OCI-M1 (cell line): ENCODE data around the gene APOC1.

ENCODE experiments used
- DNase-seq: peaks from one replicate; lab custom pipeline; 2025; lab: John Stamatoyannopoulos, UW

Gene APOC1

DNA sequence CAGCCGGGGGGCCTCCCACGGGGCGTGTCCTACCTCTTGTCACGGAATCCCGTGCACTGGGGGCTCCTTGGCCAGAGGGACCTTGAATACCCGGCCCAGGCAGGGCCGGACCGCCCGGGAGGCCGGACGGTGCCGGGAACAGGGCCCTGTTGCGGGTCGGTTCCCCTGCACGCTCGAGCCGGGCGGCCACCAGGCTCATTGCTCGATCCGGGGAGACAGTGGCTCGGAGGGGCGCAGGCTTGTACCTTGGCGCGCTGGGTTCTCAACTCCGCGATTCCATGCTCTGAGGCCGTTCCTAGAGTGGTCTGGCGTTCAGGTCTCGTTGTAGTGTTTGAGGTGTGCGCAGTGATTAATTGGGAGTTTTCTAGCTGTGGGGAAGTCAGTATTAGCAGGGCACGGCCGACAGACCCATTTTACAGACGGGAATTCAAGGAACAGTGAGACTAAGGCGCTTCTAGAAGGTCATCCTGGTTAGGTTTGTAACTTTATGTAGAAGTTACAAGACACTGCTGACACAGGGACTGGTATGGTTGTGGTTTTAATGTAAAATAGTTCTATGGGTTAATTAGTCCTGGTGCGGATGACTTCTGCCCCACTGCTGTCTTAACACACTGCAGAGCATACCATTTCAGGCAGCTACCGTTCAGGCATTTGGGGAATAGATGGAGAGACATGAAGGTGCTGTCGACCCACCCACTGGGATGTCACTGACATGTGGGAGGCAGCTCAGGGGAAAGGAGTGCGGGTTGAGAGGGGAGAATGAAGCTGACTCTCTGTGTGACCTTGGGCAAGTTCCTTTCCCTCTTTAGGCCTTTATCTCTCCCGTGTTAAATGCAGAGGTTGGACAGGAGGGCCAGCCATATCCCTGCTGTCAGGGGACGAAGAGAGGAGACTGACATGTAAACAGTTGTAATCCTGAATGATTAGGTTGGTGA lies 41.4 kb downstream of the APOC1 start:
- peak; percentile 38 for DNase-seq

DNA sequence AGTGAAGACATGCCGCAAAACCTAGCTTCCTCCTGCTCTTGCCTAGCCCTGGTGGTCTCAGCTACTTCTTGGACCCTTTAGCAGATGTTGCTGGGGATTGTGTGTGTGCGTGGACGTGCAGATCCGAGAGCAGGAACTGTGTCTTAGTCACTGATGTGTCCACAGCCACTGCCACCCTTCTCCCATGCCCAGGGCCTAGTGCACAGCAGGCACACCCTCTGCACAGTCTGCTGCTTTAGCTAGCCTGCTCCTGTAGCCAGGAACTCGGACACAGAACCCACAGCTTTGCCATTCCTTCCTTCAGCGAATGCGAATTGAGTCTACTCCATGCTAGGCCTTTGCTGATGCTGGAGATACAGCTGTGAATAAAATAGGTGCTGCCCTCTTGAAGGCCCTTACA lies 43.1 kb downstream of the APOC1 start:
- DNase-seq, result no peak

DNA sequence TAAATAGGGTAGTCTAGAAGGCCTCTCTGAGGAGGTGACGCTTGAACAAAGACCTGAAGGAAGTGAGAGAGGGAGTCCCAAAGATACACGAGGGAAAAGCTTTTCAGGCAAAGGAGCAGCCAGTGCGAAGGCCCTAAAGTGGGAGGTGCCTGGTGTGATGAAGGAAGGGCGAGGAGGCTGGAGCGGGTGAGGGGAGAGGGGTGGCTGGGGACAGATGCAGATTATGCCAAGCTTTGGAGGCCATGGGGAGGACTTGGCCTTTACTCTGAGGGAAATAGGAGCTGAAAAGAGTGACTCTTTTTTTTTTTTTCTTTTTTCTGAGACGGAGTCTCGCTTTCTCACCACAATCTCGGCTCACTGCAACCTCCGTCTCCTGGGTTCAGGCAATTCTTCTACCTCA lies 43.7 kb downstream of the APOC1 start:
- DNase-seq, result no peak

DNA sequence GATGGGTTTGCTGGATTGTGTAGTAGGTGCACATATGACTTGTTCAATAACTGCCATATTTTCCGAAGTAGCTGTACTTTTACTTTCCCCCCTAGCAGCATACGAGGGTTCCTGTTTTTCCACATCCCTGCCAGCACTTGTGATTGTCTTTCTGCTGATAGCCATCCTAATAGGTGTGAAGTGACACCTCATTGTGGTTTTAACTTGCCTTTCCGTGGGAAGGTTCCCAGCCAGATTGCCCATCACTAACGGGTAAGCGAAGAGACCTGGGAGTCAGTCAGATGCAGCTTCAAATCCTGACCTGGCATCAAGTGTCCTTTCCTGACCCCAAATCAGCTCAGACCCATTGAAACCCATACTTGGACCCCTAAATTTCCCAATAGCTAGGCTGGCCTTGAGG lies 45.3 kb downstream of the APOC1 start:
- no peak for DNase-seq

DNA sequence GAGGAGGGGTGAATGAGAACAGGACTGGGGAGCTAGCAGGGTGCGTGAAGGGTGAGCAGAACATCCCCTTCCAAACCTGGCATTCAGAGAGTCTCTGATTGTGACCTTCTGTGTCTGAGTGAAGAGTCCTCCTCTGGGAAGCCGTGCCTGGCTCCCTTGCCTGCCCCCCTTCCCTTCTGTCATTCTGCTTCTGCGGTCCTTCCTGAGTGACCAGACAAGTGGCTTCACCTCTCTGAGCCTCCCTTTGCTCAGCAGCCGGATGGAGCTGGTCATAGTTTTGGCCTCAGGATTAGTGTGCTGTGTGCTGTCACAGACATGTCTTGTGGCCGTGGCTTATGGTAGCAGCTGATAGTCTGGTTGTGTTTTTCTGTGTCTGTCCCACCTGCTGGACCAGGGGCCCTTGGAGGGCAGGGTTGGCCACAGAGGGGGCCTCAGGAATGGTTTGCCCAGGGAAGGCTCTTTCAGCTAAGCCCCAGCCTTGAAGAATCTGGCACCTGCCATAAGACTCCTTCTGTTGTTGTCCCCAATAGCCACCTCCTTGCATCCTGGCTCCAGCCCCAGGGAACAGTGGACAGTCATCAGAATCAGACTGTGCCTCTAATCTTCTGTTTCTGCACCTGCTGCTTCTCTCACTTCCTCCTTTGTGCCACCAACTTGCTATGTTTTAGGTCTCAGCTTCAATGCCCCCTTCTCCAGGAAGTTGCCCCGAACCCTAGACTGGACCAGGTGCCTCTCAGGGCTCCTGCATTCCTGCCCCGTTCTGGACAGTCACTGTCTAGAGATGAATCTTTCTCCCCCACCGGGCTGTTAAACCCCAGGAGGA lies 46.7 kb downstream of the APOC1 start:
- DNase-seq, result no peak

DNA sequence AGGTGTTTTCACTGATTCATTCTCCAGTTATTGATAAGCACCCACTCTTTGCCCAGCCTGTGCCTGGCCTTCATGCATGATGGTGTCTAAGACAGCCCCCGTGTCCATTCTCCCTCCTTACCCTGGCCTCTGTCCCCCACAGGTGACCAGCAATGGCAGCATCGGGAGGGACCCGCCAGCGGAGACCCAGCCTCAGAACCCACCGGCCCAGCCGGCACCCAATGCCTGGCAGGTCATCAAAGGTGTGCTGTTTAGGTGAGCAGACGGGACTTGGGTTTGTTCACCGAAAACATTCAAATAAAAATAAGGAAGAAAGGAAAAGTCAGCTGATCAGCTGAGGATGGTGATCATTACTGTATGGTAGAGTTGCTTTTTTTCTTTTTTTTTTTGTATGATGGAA lies 47.4 kb downstream of the APOC1 start:
- no peak for DNase-seq

DNA sequence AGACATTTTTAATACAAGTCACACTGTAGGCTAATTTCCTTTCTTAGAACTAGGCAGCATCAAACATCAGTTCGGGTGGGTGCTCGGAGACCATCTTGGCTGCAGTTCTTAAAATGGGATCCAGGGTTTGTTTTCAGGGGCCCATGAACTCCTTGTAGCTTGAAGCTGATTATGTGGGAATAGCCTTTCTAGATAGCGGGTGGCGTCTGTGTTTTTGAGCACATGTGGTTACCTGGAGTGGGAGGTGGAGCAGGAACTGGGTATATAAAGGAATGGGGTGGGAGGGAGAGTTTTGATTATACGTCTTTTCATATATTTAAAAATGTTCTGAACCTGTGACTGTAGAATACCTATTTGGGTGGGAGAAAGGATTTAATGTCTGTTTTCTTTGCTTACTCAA lies 53.7 kb downstream of the APOC1 start:
- DNase-seq, result no peak

DNA sequence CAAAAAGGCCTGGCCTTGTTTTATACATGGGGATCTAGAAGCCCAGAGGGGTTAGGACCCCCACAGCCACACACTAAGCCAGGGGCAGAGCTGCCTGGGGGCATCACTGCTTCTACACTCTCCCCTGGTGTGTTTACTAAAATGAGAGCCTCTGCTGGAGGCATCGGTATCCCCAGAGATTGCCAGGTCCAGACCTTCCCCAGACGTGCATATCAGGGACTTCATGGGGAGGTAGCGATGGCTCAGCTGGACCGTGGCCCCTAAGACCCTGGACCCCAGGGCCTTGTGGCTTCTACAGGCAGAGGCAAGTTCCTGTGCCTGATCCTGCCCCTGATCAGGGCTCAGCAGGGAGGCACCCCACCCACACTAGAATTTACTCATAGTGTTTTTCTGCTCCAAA lies 54.3 kb downstream of the APOC1 start:
- no peak for DNase-seq
